ENCODE results near the gene OLIG1. TPM values are rescaled to one million over a fixed set of nuclear protein-coding genes. Genes with fewer than 3 reads are reported as not detected.

The OLIG1 gene
- total RNA-seq, 2 donors from 2014 or later = 0.20 TPM; not detected in 1

DNA sequence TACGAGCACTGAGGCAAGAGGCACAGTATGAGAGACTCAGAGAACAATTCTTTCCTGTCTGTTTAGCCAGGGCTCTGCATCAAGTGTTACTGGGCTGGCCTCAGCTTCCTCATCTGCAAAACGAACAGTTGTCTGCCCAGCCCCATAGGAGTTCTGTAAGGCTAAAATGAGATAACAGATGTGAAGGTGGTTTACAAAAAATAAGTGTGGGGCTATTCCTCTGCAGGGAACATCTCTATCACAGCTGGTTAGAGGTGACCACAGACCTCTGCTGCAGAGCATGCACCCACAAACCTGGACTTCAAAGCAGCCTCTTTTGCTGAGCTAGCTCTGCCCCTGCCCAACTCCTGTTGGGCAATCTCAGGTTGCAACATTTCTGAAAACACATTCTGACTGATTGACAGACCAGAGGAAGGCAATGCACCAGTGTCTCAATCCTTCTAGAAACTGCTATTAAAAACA, 10.5 kb upstream of the OLIG1 start:
- ATAC-seq (peak; percentile 91 to 94), DNase-seq (ENCODE audit: low spot score) (peak; percentile 86)
- Mint-ChIP-seq H3K27ac (peak overlapping the region; percentile 8 to 57), H3K4me3 (peak overlapping the region; percentile 37), H3K36me3 (no peaks in the 10 kb centered on the region), H3K9me3 (no peaks in the 10 kb centered on the region), H3K27me3 (peaks cover 14 to 17% of the 10 kb centered on the region in 2 donors), H3K4me1 (ENCODE audit: low read depth in 2 of 2) (peaks cover 32 to 35% of the 10 kb centered on the region in 2 donors)

DNA sequence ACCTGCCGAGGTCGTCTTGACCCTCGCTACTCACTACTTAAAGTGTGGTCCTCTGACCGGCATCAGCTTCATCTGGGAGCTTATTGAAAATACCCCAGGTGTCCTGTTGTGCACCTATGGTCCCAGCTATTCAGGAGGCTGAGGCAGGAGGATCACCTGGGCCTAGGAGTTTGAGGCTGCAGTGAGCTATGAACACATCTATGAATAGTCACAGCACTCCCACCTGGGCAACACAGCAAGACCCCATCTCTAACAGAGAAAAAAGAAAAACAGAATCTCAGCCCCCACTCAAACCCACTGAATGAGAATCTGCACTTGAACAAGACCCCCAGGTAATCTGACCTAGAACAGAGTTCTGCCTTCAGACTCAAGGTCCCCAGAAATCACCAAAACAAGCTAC, 8.7 kb upstream of the OLIG1 start:
- no peak for ATAC-seq
- Mint-ChIP-seq H3K4me3 (no peak overlapping the region), H3K27me3 (peaks cover 21 to 26% of the 10 kb centered on the region in 2 donors), H3K36me3 (no peaks in the 10 kb centered on the region), H3K27ac (no peak overlapping the region), H3K4me1 (ENCODE audit: low read depth in 2 of 2) (peaks cover 32 to 34% of the 10 kb centered on the region in 2 donors), H3K9me3 (no peaks in the 10 kb centered on the region)
- DNase-seq (ENCODE audit: low spot score) = no peak

DNA sequence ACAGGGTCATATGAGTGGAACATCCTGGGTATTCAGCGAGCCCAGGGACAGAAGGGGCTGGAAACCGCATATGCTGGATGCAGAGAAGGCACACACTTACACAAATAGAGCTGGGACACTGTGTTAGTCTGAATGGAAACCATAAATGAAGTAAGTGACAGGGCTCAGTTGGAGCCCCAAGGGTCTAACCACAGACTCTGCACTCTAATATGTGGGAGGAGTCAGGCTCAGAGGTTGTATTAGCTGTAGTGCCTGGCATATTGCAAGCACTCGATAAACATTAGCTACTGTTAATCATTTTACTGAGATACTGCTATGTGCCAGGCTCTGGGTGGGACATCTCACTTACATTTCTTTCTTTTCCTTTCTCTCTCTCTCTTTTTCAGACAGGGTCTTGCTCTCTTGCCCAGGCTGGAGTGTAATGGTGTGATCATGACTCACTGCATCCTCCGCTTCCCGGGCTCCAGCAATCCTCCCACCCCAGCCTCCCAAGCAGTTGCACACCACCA, 6.5 kb upstream of the OLIG1 start:
- Mint-ChIP-seq H3K4me3 (no peak overlapping the region), H3K4me1 (ENCODE audit: low read depth in 2 of 2) (peaks cover 24 to 26% of the 10 kb centered on the region in 2 donors), H3K9me3 (no peaks in the 10 kb centered on the region), H3K27me3 (peaks cover 33 to 41% of the 10 kb centered on the region in 2 donors), H3K27ac (no peak overlapping the region), H3K36me3 (no peaks in the 10 kb centered on the region)
- DNase-seq (ENCODE audit: low spot score) (no peak), ATAC-seq (no peak)

DNA sequence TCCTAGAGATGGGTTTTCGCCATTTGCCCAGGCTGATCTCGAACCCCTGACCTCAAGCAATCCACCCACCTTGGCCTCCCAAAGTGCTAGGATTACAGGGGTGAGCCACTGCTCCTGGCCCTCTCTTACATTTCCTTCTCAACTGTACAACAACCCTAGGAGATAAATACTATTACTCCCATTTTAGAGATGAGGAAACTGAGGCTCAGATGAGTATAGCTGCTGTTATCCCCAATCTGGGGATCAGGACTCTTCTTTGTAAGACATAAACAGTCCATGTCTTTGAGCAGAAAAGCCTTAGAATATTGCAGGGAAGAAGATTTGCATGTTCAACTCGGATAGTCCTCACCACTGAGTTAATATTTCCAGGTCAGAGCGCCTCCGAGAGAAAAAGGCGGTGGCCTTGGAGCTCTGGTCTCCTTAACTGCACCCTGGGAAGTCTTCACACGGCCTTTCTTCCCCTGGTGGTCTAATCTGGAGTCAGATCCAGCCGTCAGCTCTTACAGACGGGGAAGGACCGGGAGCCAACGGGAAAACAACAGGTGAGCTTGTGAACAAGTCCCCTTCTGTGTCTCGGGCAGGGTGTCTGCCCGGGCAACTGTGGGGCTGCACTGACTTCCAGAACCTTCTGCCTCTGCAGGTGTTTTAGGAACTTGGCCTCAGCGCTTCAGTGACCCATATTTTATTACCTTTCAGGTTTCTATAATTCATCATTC, 5.9 kb upstream of the OLIG1 start:
- Mint-ChIP-seq H3K9me3 (no peaks in the 10 kb centered on the region), H3K27ac (no peak overlapping the region), H3K36me3 (no peaks in the 10 kb centered on the region), H3K4me1 (ENCODE audit: low read depth in 2 of 2) (peaks cover 21 to 23% of the 10 kb centered on the region in 2 donors), H3K4me3 (no peak overlapping the region), H3K27me3 (peaks cover 36 to 48% of the 10 kb centered on the region in 2 donors)
- ATAC-seq (no peak), DNase-seq (ENCODE audit: low spot score) (no peak)

DNA sequence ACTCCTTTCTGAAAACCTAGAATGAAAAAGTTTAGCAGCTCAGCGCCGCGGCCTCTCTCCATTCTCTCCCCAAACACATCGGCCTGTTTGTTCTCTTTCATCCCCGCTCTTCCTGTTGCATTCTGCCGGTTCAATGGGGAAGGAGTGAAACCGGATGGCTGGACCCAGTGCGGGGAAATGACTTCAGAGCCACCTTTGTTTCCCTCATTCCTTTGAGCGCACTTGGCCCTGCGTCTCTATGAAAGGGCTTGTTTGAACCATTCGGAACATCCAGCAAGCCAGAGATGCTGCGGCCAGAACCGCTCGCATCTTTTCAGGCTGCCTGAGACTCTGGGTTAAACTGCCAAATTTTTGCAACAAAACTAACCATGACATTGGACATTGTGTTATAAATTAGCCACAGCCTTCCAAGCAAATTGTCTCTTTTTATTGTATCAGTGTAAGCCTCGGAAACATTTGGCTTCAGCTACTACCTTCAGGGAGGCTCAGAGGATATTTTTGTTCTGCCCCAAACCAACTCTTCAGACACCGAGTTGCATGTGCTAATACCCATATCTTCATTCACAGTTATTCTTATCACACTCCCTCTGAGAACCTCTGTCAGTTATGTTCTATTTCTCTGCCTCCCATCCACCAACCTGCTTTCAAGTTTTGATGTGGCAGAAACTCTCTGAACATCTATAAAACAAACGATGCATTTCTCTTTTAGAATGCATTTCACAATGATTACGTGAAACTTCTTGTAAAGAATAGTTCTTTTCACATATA, 5.1 kb upstream of the OLIG1 start:
- H3K9me3 Mint-ChIP-seq = no peaks in the 10 kb centered on the region
- peaks cover 15 to 19% of the 10 kb centered on the region in 2 donors for H3K4me1 Mint-ChIP-seq (ENCODE audit: low read depth in 2 of 2)
- no peak overlapping the region for H3K27ac Mint-ChIP-seq
- no peak overlapping the region for H3K4me3 Mint-ChIP-seq
- no peak for DNase-seq (ENCODE audit: low spot score)
- ATAC-seq = no peak
- H3K36me3 Mint-ChIP-seq = no peaks in the 10 kb centered on the region
- H3K27me3 Mint-ChIP-seq = peaks cover 41 to 55% of the 10 kb centered on the region in 2 donors

DNA sequence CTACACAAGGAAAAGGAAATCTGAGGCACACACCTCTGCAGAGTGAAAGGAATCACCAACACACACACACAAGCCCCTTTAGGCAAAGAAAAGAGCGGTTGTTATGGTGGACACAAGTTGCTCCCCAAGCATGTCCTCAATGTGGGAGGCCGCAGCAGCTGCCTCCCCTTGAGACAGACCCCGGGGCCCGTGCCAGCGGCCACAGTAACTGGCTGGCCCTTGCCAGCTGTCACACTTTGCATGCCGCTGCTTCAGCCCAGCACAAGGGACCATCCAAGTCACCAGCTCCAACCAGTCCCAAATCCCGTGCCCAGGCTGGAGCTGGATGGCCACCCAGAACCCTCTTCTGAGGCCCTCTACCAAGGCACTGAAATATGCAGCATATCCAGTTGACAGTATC, 2.9 kb upstream of the OLIG1 start:
- Mint-ChIP-seq H3K36me3 (no peaks in the 10 kb centered on the region), H3K4me3 (no peak overlapping the region), H3K27me3 (peaks cover 43 to 58% of the 10 kb centered on the region in 2 donors), H3K27ac (no peak overlapping the region), H3K9me3 (no peaks in the 10 kb centered on the region), H3K4me1 (ENCODE audit: low read depth in 2 of 2) (peaks cover 9 to 18% of the 10 kb centered on the region in 2 donors)
- DNase-seq (ENCODE audit: low spot score) (no peak), ATAC-seq (no peak)

DNA sequence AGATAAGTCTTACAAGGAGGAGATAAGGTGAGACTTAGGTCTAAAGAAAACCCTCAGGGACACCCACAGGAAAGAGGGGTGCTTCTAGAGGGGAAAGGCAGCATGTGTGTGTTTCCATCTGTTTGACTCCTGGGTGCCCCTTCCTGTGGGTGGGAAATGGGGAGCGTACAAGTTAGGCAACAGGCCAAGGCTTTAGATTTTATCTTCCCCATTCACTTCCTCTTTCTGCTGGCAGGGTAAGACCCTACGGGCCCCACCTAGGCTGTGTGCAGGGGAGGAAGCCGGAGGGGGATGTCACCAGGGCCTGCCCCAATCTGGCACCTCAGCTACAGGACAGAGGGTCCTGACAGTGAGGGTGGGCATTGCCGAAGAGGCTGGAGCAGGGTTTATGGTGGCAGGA, 2.5 kb upstream of the OLIG1 start:
- Mint-ChIP-seq H3K9me3 (no peaks in the 10 kb centered on the region), H3K4me1 (ENCODE audit: low read depth in 2 of 2) (peaks cover 12 to 19% of the 10 kb centered on the region in 2 donors), H3K27me3 (peaks cover 47 to 62% of the 10 kb centered on the region in 2 donors), H3K4me3 (no peak overlapping the region), H3K27ac (no peak overlapping the region), H3K36me3 (no peaks in the 10 kb centered on the region)
- no peak for ATAC-seq
- no peak for DNase-seq (ENCODE audit: low spot score)

DNA sequence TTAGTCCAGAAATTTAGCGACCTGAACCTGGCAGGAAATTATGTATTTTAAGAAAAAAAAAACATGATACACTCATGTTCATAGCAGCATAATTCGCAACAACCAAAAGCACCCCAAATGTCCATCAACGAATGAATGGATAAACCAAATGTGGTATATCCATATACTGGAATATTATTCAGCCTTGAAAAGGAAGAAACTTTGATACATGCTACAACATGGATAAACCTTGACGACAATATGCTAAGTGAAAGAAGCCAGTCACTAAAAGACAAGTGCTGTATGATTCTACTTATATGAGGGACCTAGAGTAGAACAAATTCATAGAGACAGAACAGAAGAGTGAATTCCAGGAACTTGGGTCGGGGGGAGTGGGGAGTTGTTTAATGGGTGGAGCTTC, 698 bp upstream of the OLIG1 start:
- Mint-ChIP-seq H3K36me3 (no peaks in the 10 kb centered on the region), H3K27ac (no peak overlapping the region), H3K27me3 (peaks cover 60 to 70% of the 10 kb centered on the region in 2 donors), H3K4me3 (peak overlapping the region; percentile 41), H3K4me1 (ENCODE audit: low read depth in 2 of 2) (peaks cover 12 to 19% of the 10 kb centered on the region in 2 donors), H3K9me3 (no peaks in the 10 kb centered on the region)
- DNase-seq (ENCODE audit: low spot score) (no peak), ATAC-seq (no peak)

DNA sequence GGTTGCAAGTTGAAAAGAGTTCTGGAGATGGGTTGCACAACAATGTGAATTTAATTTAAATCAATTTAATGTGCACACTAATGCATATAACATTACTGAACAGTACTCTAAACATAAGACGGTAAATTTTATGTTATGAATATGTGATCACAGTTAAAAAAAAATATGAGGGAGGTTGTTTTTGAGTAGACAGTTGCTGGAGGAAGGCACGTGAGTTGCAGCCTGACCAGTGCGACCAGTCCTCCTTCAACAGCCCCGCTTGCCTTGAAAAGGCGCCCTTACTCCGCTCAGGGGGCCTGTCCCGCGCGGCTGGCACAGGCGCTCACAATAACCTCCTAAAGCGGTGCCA, 322 bp upstream of the OLIG1 start:
- Mint-ChIP-seq H3K4me3 (peak overlapping the region; percentile 41), H3K36me3 (no peaks in the 10 kb centered on the region), H3K9me3 (no peaks in the 10 kb centered on the region), H3K27ac (no peak overlapping the region), H3K4me1 (ENCODE audit: low read depth in 2 of 2) (peaks cover 12 to 19% of the 10 kb centered on the region in 2 donors), H3K27me3 (peaks cover 61 to 71% of the 10 kb centered on the region in 2 donors)
- DNase-seq (ENCODE audit: low spot score) (no peak), ATAC-seq (no peak)

DNA sequence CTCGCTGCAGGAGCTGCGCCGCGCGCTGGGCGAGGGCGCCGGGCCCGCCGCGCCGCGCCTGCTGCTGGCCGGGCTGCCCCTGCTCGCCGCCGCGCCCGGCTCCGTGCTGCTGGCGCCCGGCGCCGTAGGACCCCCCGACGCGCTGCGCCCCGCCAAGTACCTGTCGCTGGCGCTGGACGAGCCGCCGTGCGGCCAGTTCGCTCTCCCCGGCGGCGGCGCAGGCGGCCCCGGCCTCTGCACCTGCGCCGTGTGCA, 730 bp downstream of the OLIG1 start:
- H3K36me3 Mint-ChIP-seq = no peaks in the 10 kb centered on the region
- no peaks in the 10 kb centered on the region for H3K9me3 Mint-ChIP-seq
- H3K27me3 Mint-ChIP-seq = peaks cover 59 to 66% of the 10 kb centered on the region in 2 donors
- peaks cover 12 to 16% of the 10 kb centered on the region in 2 donors for H3K4me1 Mint-ChIP-seq (ENCODE audit: low read depth in 2 of 2)
- DNase-seq (ENCODE audit: low spot score) (no peak), ATAC-seq (no peak)
- no peak overlapping the region for H3K27ac Mint-ChIP-seq
- no peak overlapping the region for H3K4me3 Mint-ChIP-seq

DNA sequence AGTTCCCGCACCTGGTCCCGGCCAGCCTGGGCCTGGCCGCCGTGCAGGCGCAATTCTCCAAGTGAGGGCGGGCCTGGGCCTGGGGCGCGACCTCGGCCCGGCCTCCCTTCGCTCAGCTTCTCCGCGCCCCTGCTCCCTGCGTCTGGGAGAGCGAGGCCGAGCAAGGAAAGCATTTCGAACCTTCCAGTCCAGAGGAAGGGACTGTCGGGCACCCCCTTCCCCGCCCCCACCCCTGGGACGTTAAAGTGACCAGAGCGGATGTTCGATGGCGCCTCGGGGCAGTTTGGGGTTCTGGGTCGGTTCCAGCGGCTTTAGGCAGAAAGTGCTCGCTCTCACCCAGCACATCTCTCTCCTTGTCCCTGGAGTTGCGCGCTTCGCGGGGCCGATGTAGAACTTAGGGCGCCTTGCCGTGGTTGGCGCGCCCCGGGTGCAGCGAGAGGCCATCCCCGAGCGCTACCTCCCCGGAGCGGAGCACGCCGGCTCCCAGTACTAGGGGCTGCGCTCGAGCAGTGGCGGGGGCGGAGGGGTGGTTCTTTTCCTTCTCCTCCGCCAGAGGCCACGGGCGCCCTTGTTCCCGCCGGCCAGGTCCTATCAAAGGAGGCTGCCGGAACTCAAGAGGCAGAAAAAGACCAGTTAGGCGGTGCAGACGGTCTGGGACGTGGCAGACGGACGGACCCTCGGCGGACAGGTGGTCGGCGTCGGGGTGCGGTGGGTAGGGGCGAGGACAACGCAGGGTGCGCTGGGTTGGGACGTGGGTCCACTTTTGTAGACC, 1.2 kb downstream of the OLIG1 start:
- H3K4me3 Mint-ChIP-seq = peak overlapping the region; percentile 74
- DNase-seq (ENCODE audit: low spot score) = no peak
- H3K9me3 Mint-ChIP-seq = no peaks in the 10 kb centered on the region
- no peaks in the 10 kb centered on the region for H3K36me3 Mint-ChIP-seq
- ATAC-seq = peak in 1 of 2 donors; percentile 11
- peaks cover 12 to 16% of the 10 kb centered on the region in 2 donors for H3K4me1 Mint-ChIP-seq (ENCODE audit: low read depth in 2 of 2)
- H3K27me3 Mint-ChIP-seq = peaks cover 56 to 66% of the 10 kb centered on the region in 2 donors
- no peak overlapping the region for H3K27ac Mint-ChIP-seq

DNA sequence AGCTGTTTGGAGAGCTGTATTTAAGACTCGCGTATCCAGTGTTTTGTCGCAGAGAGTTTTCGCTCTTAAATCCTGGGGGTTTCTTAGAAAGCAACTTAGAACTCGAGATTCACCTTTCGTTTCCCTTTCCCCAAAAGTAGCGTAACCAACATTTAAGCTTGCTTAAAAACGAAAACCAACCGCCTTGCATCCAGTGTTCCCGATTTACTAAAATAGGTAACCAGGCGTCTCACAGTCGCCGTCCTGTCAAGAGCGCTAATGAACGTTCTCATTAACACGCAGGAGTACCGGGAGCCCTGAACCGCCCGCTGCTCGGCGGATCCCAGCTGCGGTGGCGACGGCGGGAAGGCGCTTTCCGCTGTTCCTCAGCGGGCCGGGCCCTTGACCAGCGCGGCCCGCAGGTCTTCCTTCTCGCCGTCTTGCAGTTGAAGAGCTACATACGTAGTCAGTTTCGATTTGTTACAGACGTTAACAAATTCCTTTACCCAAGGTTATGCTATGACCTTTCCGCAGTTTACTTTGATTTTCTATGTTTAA, 1.9 kb downstream of the OLIG1 start:
- no peak for ATAC-seq
- Mint-ChIP-seq H3K27ac (no peak overlapping the region), H3K4me1 (ENCODE audit: low read depth in 2 of 2) (peaks cover 12 to 21% of the 10 kb centered on the region in 2 donors), H3K9me3 (no peaks in the 10 kb centered on the region), H3K27me3 (peaks cover 55 to 66% of the 10 kb centered on the region in 2 donors), H3K36me3 (no peaks in the 10 kb centered on the region), H3K4me3 (peak overlapping the region; percentile 74)
- DNase-seq (ENCODE audit: low spot score) = no peak

DNA sequence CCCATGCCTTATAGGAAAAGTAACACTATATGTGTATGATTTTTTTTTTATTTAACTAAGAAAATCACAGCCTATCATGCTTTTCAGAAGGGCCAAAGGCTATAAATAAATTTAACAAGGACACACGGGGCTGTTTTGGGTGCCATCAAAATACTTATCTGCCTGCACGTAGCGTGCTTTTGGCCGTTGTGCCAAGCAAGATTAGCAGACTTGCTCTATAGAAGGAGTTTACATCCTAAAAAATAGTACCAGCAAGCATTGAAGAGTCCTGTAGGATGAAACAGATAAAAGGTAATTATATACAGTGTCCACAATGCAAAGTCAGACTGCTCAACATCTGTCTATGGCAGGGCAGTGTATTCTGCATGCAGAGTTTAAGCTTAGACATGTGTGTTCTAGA, 3.7 kb downstream of the OLIG1 start:
- no peaks in the 10 kb centered on the region for H3K9me3 Mint-ChIP-seq
- no peak overlapping the region for H3K27ac Mint-ChIP-seq
- ATAC-seq = no peak
- peaks cover 9 to 33% of the 10 kb centered on the region in 2 donors for H3K4me1 Mint-ChIP-seq (ENCODE audit: low read depth in 2 of 2)
- DNase-seq (ENCODE audit: low spot score) = no peak
- peaks cover 47 to 69% of the 10 kb centered on the region in 2 donors for H3K27me3 Mint-ChIP-seq
- no peak overlapping the region for H3K4me3 Mint-ChIP-seq
- no peaks in the 10 kb centered on the region for H3K36me3 Mint-ChIP-seq

Data from natural killer cell treated with Interleukin-12 subunit alpha and Interleukin-12 subunit beta and Interleukin-15 and Interleukin-18, amount 100 ng/mL, for 72 hours (primary cell).